AG09319 (cell line): Measurements from ENCODE around the gene SPTLC1.

Source experiments
- DNase-seq: peaks from one replicate; pipeline ENCODE4 v3.0.0-alpha.2; 2010; ENCODE audit warnings: low read depth; ENCODE audit errors: extremely low read depth
- CTCF ChIP-seq: IDR thresholded peaks from 2 replicates; pipeline ENCODE4 v1.5.1; 2011; ENCODE audit warnings: low read depth, mild to moderate bottlenecking, inconsistent platforms, low read length, moderate library complexity

The SPTLC1 gene

GRCh38 chr9:92035146-92035545, 80.1 kb downstream of the SPTLC1 start:
- TF ChIP-seq CTCF: no peak
- DNase-seq: peak; percentile 35

- no peak for DNase-seq
- no peak for TF ChIP-seq CTCF
Measured at GRCh38 chr9:92033991-92034390, 81.2 kb downstream of the SPTLC1 start.

GRCh38 chr9:92033307-92033706, 81.9 kb downstream of the SPTLC1 start:
- no peak for TF ChIP-seq CTCF

GRCh38 chr9:92032891-92033290, 82.3 kb downstream of the SPTLC1 start:
- no peak for TF ChIP-seq CTCF
- no peak for DNase-seq

More at GRCh38 chr9:92033307-92033706, 81.9 kb downstream of the SPTLC1 start:
- DNase-seq: no peak

GRCh38 chr9:92030367-92030766, 84.8 kb downstream of the SPTLC1 start:
- no peak for TF ChIP-seq CTCF
- DNase-seq: no peak

- DNase-seq: no peak
- no peak; the same call in 1 of the 2 replicates for TF ChIP-seq CTCF
Measured at GRCh38 chr9:92029553-92029952, 85.7 kb downstream of the SPTLC1 start.

- no peak for DNase-seq
- TF ChIP-seq CTCF: no peak
Measured at GRCh38 chr9:92026206-92027002, 88.8 kb downstream of the SPTLC1 start.

- DNase-seq: peak; percentile 38
Measured at GRCh38 chr9:92021785-92022541, 93.2 kb downstream of the SPTLC1 start.
